Smooth muscle cell of the brain vasculature (primary cell): ENCODE results near the gene CEP95.
"Not testable (repeated sequence)": the region's sequence is repeated elsewhere in the genome, so short reads cannot be mapped to it uniquely, and the experiment has no call there.

Experiments
- DNase-seq: peaks from one replicate; pipeline ENCODE4 v3.0.0-alpha.2; 2012; ENCODE audit warnings: low read depth, low spot score

CEP95 gene

DNA sequence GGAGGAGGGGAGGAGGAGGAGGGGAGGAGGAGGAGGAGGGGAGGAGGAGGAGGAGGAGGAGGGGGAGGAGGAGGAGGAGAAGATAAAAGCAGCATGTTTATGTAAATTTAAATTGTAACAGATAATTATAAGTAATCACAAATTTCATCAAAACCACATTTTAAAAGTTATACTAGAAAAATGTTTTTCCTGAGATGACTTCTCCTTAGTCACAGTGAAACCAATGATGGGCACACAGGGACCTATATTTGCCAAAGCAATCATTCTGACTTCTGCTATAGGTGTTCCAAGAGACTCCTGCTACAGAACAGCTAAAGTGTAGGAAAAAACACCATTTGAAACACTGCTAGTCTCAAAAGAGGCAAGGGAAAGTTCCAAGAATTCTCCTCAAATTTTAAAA, 66.4 kb downstream of the CEP95 start:
- no peak for DNase-seq

DNA sequence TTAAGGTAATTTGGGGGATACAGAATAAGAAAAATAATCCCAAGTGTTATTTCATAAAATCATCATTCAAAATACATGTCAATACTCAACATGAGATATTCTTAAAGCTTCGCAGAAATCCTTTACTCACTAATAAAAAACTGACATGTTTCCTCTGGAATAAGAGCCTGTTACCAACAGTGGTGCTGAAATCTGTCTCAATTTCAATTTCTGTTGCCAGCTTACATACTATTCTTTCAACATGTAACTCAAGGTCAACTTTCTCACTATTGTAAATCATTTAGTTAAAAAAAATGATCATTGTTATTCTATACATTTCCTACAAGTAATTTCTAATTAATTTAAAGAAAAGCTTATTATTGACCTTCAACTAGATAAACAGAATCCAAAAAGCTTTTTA, 67.9 kb downstream of the CEP95 start:
- no peak for DNase-seq

GRCh38 chr17:64575431-64575830, 68.7 kb downstream of the CEP95 start:
- no peak for DNase-seq

DNA sequence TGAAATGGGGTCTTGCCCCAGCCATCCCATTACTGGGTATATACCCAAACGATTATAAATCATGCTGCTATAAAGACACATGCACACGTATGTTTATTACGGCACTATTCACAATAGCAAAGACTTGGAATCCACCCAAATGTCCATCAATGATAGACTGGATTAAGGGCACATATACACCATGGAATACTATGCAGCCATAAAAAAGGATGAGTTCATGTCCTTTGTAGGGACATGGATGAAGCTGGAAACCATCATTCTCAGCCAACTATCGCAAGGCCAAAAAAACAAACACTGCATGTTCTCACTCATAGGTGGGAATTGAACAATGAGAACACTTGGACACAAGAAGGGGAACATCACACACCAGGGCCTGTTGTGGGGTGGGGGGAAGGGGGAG, 70.2 kb downstream of the CEP95 start:
- not testable (repeated sequence) for DNase-seq

DNA sequence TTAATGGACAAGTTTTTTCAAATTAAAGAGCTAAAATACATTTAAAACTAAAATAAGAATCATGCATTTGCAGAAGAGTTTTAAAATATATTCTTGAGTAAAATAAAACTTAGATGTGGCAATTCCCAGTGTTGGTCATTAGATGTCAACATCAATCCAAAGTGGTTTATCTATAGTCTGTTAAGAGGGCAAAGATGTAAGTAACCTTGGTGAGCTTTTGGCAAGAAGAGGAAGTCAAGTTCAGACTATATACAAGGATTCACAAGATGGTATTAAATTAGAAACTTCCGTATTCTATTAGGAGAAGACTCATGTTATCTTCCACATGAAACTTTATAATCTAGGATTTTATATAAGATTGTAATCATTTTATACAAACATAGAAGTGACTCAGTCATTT, 73.1 kb downstream of the CEP95 start:
- DNase-seq = no peak

DNA sequence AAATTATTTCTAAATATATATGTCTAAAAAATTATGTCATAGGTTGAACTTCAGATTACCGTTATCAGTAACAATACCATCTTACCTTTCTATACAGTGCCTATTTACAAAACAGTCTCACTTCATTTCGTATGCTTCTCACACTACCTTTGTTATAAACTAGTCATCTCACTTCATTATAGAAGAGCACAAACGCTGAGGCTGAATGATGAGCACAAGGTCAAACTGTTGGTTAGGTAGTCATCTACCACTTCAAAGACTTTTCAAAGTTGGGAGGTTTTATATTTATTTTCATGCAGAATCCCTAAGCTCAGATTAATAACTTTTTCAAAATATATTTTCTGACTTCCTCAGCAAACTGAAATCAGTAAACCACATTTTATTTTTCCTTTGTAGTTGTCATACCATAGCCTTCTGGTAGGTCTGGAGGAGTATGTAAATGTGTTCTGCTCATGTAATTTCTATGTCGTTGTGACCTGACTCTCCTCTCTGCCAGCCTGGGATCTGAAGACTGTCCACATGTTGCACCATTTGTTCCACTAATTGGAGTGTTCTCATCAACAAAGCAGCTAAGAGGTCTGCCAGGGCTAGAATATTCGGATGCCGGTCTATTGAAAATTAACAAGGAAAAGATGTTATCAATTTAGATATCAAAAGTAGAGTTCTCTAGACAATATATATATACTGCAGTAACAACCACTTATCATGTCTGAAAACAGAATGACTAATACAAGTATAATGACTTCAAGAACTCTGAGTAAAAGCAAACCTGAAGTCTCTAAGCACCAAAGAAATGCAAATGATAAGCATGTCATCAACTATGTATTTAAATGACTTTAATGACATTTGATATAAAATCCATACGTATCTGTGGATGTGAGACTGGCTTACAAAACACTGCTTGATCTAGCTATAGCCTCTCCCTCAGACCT, 73.9 kb downstream of the CEP95 start:
- no peak for DNase-seq

GRCh38 chr17:64583038-64583437, 76.3 kb downstream of the CEP95 start:
- DNase-seq = no peak

- no peak for DNase-seq
Measured at GRCh38 chr17:64585146-64585545, 78.4 kb downstream of the CEP95 start.
